ENCODE data around the gene CPPED1. TPM values are rescaled to one million over a fixed set of nuclear protein-coding genes. Genes with fewer than 3 reads are reported as not detected.
A peak's percentile ranks its signal among the peaks of the same experiment; 100 is the strongest.

The CPPED1 gene
- total and polyA plus RNA-seq, 2 experiments from 2014 or later, result 6.2 to 7.3 TPM

- Histone ChIP-seq H3K27ac (ENCODE audit: low read depth) (no peak overlapping the region), H2AFZ (no peak overlapping the region), H3K36me3 (ENCODE audit: insufficient read depth) (no peaks in the 10 kb centered on the region), H3K79me2 (replicated peaks; ENCODE audit: insufficient read depth) (no peaks in the 10 kb centered on the region), H3K4me3 (no peak overlapping the region), H4K20me1 (replicated peaks; ENCODE audit: insufficient read depth) (no peaks in the 10 kb centered on the region), H3K4me1 (ENCODE audit: insufficient read depth) (no peaks in the 10 kb centered on the region), H3K9me2 (ENCODE audit: insufficient read depth) (no peaks in the 10 kb centered on the region), H3K4me2 (no peak overlapping the region), H3F3A (replicated peaks; ENCODE audit: low read depth) (no peaks in the 10 kb centered on the region), H3K27me3 (ENCODE audit: insufficient read depth) (no peaks in the 10 kb centered on the region)
- H3K27ac Mint-ChIP-seq, result no peak overlapping the region
- H3K4me1 Mint-ChIP-seq, result peaks cover 6% of the 10 kb centered on the region
- peaks cover 4% of the 10 kb centered on the region for H3K27me3 Mint-ChIP-seq (ENCODE audit: insufficient read depth, low read depth, poor library complexity)
- peak; percentile 63 for ATAC-seq
- peak in 1 of 2 experiments; percentile 19; a peak in 2 of 4 replicates for TF ChIP-seq CTCF (conservative IDR thresholded peaks at IDR 0.05; ENCODE audit: low read depth in 2 of 2)
- TF ChIP-seq POLR2AphosphoS5 (IDR thresholded peaks at IDR 0.05; ENCODE audit: low read depth), result no peak
- no peak for TF ChIP-seq EZH2phosphoT487 (IDR thresholded peaks at IDR 0.05; ENCODE audit: unreplicated experiment)
- TF ChIP-seq STAT1 (IDR thresholded peaks at IDR 0.05; ENCODE audit: unreplicated experiment), result no peak
- no peak for TF ChIP-seq ZNF331 (CRISPR knock-in tag; IDR thresholded peaks at IDR 0.05; ENCODE audit: low read depth)
- H3K36me3 Mint-ChIP-seq (ENCODE audit: low read depth), result peaks cover 25% of the 10 kb centered on the region
- H3K9me3 Mint-ChIP-seq, result peaks cover 28% of the 10 kb centered on the region
- H3K4me3 Mint-ChIP-seq, result no peak overlapping the region
- peak; percentile 38 for DNase-seq (ENCODE audit: low spot score)
These were observed 67.9 kb downstream of the CPPED1 start for GRCh38 chr16:12735805-12736204.

- DNase-seq (ENCODE audit: low spot score), result no peak
- no peaks in the 10 kb centered on the region for H3K9me2 ChIP-seq (ENCODE audit: insufficient read depth)
- no peak overlapping the region for H3K27ac Mint-ChIP-seq
These were observed 71.1 kb downstream of the CPPED1 start for GRCh38 chr16:12732600-12732999.

More at GRCh38 chr16:12732600-12732999, 71.1 kb downstream of the CPPED1 start:
- Histone ChIP-seq H3K4me2 (no peak overlapping the region), H3K4me1 (ENCODE audit: insufficient read depth) (no peaks in the 10 kb centered on the region), H3K36me3 (ENCODE audit: insufficient read depth) (no peaks in the 10 kb centered on the region), H3K79me2 (replicated peaks; ENCODE audit: insufficient read depth) (no peaks in the 10 kb centered on the region), H3K27me3 (ENCODE audit: insufficient read depth) (no peaks in the 10 kb centered on the region), H3K27ac (ENCODE audit: low read depth) (no peak overlapping the region), H3F3A (replicated peaks; ENCODE audit: low read depth) (no peaks in the 10 kb centered on the region), H4K20me1 (replicated peaks; ENCODE audit: insufficient read depth) (no peaks in the 10 kb centered on the region), H3K4me3 (no peak overlapping the region), H2AFZ (no peak overlapping the region)
- H3K4me3 Mint-ChIP-seq, result no peak overlapping the region
- peaks cover 22% of the 10 kb centered on the region for H3K36me3 Mint-ChIP-seq (ENCODE audit: low read depth)
- TF ChIP-seq ETS1 (IDR thresholded peaks at IDR 0.05) (no peak), NANOG (IDR thresholded peaks at IDR 0.05; ENCODE audit: borderline replicate concordance) (no peak), CREB1 (CRISPR knock-in tag; IDR thresholded peaks at IDR 0.05; ENCODE audit: low read depth) (no peak), JUNB (IDR thresholded peaks at IDR 0.05; ENCODE audit: unreplicated experiment) (no peak), REST (IDR thresholded peaks at IDR 0.05; ENCODE audit: unreplicated experiment) (no peak), EZH2phosphoT487 (IDR thresholded peaks at IDR 0.05; ENCODE audit: unreplicated experiment) (no peak)
- H3K4me1 Mint-ChIP-seq, result peaks cover 10% of the 10 kb centered on the region
- peaks cover 10% of the 10 kb centered on the region for H3K27me3 Mint-ChIP-seq (ENCODE audit: insufficient read depth, low read depth, poor library complexity)
- H3K9me3 Mint-ChIP-seq, result peaks cover 26% of the 10 kb centered on the region
- no peak for ATAC-seq

Measured in GM23338 (cell line).